GM19328 (cell line): ENCODE data around the gene PHF21A.
"Not testable (repeated sequence)": the region's sequence is repeated elsewhere in the genome, so short reads cannot be mapped to it uniquely, and the experiment has no call there.

ENCODE experiments used
- ATAC-seq: cut with Tn5 transposase; IDR thresholded peaks from one replicate; pipeline ENCODE4 v1.9.1; 2021; ENCODE audit warnings: mild to moderate bottlenecking, moderate library complexity; ENCODE audit not compliant: unreplicated experiment

The PHF21A gene

DNA sequence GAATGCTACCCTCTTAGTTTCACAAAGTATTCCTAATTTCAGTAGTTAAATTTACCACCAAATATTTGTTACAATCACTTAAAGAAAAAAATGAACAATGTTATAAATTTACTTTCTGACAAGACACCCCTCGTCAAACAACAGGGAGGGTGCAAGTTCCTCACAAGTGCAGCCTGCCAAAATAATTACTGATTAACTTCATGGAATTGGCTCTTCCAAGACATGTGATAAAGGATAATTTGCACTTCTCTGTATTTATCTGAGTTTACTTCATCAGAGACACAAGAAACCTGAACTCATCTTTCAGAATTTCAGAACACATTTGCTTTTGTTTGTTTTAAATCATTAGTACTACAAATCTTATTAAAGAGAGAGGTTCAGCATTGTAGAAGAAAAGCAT is 132.3 kb downstream of the PHF21A start:
- ATAC-seq, result no peak

DNA sequence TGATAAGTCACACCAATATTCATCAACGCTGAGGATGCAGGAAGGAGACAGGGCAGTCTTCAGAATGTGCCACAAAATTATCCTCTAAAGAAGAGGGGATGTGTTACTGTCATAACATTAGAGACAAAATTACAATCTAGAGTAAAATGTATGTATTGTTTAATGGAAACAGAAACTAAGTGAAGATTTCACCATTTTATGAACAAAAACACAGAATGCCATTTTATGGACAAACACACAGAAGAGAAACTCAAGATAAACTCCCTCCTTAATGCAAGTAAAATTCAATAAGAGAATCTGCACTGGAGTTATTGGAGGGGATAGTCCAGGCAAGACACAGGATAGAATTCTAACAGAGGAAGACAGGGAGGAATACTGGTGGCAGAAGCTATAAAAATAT is 136.0 kb downstream of the PHF21A start:
- ATAC-seq, result no peak

- ATAC-seq, result no peak
Observed at GRCh38 chr11:45984192-45984591, 137.1 kb downstream of the PHF21A start.

GRCh38 chr11:45983471-45983845 is 137.8 kb downstream of the PHF21A start:
- no peak for ATAC-seq

DNA sequence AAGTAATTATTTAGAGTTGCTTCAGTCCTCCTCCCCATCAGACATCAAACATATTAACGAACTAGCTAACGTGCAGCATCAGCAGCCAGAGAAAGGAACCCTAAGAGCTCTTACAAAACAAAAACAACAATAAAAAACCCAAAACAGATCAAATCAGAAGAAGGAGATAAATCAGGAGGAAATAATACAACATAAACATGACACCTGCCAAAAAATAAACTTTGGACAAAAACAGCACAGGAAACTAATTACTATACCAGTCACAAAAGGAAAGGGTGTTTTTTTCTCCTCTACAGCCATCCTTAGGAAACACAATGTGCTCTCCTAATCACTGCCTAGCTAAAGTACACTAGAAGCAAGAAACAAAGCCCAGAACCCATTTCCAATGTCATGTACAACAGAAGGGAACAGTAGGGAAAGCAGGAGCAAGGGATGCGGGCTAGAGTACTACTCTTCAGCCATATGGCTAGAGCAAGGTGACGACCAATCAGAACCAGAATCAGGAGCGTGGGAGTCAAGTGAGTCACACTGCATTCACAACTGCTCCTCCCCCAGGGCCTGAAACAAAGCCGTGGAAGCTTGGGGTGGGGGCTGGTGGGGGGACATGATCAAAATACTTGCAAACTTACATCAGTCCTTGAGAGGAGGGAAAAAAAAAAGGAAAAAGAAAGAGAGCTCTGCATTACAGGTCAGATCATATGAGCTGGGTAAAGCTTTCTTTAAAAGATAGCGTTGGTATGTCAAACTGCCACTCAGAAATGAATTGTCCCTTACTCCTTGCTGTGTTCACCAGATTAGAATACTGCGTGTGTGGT is 138.4 kb downstream of the PHF21A start:
- ATAC-seq, result no peak

DNA sequence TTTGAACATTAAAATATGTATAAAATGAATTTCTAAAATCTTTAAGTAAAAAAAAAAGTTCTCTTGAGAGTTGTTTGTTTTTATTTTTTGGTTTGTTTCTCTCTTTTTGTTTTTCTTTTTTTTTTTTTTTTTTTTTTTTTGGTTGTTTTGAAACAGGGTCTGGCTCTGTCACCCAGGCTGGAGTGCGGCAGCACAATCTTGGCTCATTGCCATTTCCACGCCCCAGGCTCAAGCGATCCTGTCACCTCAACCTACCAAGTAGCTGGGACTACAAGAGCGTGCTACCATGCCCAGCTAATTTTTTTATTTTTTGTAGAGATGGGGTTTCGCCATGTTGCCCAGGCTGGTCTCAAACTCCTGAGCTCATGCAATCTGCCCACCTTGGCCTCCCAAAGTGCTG is 139.4 kb downstream of the PHF21A start:
- ATAC-seq, result not testable (repeated sequence)

GRCh38 chr11:45974806-45975205 is 146.4 kb downstream of the PHF21A start:
- no peak for ATAC-seq

- no peak for ATAC-seq
Observed at GRCh38 chr11:45973601-45974000, 147.7 kb downstream of the PHF21A start.

GRCh38 chr11:45968901-45969300 is 152.4 kb downstream of the PHF21A start:
- ATAC-seq, result no peak

DNA sequence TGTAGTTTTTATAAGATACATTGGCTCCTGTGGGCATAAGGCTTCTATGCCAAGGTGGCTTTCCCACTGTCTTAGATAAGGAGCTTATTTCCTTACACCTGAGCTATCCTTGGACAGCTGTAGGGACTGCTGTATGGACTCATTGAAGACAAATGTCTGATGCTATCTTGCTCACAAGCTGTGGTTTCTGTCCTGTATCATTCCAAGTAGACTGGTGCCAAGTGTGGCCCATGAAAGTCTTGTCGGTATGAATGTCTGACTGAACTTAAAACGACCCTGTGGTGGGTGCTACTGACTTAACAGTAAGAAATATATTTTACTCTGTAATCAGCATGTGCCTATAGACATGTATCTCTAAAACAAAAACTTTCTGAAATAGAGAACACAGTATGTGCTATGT is 153.7 kb downstream of the PHF21A start:
- ATAC-seq, result no peak

DNA sequence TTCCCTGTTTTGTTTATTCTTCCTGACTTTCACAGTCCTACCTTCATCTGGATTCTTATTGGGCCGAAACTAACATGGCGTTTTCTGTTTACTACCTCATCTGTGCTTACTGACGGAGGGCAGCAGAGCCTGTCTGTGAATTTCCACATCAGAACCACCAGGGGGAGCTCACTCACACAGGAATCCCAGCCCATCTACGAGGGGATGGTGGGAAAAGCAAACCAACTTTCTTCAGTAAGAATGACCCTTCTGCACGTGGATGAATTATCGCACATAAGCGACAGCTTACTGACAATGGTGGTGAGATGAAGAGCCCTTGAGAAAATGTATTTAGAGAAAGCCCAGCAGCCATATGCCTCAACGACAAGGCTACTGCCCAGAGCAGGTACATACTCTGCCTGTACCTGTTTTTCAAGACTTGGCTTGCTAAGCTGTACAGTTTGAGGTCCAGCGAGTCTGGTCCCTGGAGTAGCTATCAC is 156.3 kb downstream of the PHF21A start:
- no peak for ATAC-seq

DNA sequence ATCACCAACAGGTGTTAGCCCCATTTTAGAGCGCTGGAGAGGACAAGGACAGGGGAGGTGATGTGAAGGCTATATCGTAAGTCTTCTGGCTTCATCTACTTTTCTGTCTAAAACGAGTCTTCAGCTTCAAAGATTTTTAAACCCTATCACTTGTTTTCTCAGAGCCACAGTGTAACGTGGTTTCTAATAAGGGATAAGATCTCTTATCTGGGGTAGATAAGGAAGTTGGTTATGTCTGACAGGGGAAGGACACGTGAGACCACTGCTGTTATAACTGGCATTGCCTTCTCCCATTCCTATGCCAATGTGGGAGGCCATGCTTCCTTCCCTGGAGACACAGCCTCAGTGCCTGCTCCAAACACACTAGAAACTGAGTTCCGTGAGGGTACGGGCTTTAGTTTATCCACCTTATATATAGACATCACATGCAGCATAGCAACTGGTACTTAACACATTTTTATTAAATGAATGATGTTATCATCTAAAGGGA is 159.5 kb downstream of the PHF21A start:
- no peak for ATAC-seq

GRCh38 chr11:45960387-45961095 is 160.7 kb downstream of the PHF21A start:
- ATAC-seq, result no peak

DNA sequence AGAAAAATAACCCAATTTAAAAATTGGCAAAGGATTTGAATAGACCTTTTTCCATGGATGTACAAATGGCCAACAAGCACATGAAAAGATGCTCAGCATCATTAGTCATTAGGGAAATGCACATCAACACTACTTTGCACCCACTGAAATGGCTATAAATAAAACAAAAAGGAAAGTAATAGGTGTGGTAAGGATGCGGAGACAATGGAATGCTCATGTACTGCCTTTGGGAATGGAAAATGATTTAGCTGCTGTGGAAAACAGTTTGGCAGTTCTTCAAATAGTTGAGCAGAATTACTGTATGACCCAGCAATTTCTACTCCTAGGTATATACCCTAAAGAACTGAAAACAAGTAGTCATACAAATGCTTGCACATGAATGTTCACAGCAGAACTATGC is 161.4 kb downstream of the PHF21A start:
- no peak for ATAC-seq

DNA sequence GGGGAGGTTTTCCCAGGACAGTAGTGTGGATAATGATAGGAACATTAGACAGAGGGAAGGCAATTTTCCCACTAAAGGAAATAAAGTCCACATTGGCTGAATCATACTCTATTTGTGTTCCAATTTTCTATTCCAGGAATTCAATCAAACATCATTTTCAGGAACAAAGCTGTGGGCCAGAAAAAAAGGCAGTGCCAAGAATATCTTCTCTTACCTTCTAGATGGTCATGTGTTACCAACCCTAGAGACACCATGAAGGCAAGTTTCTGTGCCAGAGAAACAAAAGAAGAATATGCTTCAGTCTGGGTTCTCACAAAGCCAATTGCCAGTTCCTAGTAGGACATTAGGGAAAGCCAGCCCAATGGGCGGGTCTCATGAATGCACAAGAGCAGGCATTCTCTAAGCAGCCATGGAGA is 171.3 kb downstream of the PHF21A start:
- no peak for ATAC-seq

- ATAC-seq, result no peak
Observed at GRCh38 chr11:45948356-45948755, 172.9 kb downstream of the PHF21A start.

DNA sequence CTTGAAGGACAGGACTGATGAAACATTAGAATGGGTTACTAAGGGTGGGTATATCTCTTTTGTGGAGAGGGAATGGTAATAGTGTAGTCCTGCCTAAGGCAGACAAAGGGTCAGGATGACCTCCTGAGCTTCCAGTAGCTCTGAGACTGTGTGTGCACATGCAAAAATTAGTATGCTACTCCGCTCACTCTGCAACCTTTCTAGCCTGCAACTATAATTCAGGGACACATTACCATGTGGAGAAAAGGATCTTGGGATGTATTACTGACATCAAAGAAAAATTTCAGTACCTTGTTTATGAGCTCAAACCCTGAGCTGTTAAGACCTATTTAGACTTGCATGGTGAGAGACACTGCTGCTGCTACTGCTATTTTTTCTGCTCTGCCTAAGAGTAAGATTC is 173.4 kb downstream of the PHF21A start:
- no peak for ATAC-seq

GRCh38 chr11:45945397-45945999 is 175.8 kb downstream of the PHF21A start:
- no peak for ATAC-seq

DNA sequence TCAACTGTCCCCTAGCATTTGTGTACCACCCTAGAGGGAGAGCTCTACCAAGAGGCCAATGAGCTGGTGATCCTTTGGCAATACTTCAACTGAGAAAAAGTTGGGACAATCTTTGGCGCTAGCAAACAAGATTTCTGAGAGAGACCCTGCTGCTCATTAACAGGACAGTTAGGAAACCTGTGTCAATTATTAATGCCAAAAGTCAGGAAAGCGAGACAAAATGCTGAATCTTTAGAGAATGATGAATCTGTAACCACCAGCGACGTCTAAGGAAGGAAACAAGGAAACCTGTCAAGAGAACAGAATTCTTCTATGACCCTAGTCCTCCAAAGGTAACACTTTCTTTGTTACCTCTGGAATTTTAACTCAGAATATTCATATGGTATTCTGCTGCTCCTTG is 178.9 kb downstream of the PHF21A start:
- ATAC-seq, result no peak

DNA sequence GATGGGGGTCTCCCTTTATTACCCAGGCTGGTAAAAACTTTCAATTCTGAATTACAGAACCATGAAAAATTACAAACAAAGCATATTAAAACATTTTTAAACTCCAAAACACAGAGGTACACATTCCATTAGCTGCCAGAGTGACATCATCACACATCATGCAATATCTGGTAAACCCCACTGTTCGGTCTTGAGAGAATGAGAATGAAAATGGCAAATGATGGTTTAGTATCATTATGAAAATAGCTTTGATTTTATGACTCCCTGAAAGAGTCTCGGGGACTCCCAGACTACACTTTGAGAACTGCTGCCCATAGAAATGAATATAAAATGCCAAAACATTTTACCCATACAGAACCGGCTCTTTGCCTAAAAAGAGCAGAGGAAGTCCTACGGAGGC is 180.0 kb downstream of the PHF21A start:
- ATAC-seq, result no peak

DNA sequence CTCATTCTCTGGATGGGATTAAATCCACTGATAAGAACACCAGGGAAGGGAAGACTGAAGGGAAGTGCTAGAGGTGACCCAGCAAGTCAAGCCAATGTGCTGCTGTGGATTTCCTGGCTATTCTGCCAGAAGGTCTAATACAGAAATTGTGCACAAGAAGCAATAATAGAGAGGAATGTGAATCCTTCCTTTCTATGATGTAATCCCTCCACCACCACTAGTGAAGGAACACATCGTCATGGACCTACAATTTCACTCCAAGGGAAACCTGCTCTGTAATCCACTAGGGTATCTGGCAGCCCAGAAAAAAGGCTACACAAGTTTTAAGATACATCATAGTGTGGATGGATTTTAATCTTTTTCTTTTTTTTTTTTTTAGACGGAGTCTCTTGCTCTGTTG is 181.4 kb downstream of the PHF21A start:
- no peak for ATAC-seq

DNA sequence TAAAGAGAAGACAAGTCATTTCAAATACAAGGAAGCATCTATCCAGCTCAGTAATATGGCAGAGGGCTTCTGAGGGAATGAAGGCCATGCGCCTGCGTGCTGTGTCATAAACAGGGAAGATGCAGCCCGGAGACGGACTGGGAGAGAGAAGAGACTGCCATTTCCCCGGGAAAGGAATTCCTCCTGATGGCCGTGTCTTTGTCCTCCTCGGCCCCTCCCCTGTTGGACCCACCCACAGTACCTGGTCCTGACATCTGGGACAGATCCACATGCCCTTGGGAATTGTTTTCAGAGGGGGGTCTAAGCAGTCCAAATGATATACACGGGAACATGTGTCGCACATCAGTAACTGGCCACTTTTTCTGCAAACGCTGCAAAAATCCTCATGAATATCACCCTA is 183.3 kb downstream of the PHF21A start:
- ATAC-seq, result no peak
